K562 (cell line): ENCODE data around the gene IL1RAPL2. TPM values are rescaled to one million over a fixed set of nuclear protein-coding genes. Genes with fewer than 3 reads are reported as not detected.

Experiments
- ATAC-seq: fragments of 200-7000 bp; cut with Tn5 transposase; 3 replicates; pipeline ENCODE4 v1.9.1; 2020; ENCODE audit warnings: moderate library complexity
- BruUV-seq: library from RNA; stranded (reverse); fragments of 400-500 nt; replicated peaks from 2 replicates; lab custom pipeline; 2021; lab: Mats Ljungman, UMichigan
- CTCF ChIA-PET: fragments of 300-600 bp; formaldehyde crosslinking; extraction: SDS; loops from one replicate; lab custom pipeline; 2021; ENCODE audit warnings: low intra/inter-chr PET ratio; lab: Yijun Ruan, JAX
- POLR2A ChIA-PET: fragments of 300-600, 350-650 bp; sonication (Branson Sonifier 250); formaldehyde crosslinking; extraction: SDS; loops from one replicate; lab custom pipeline; 2021; ENCODE audit warnings: antibody characterized with exemption, inconsistent platforms; lab: Yijun Ruan, JAX
- DNase-seq, 4 experiments: peaks; one replicate each; pipeline versions ENCODE4 v3.0.0 to v3.0.0-alpha.2; 2011 to 2018; ENCODE audit warnings: low spot score in 3 of 4, mixed read lengths in 3 of 4; ENCODE audit errors: extremely low read depth in 1 of 4
- FAIRE-seq: peaks from 2 replicates; lab custom pipeline; 2011; peaks lifted over from hg19 to GRCh38; lab: Jason Lieb, UNC
- H2AFZ ChIP-seq: 2 replicates; pipeline ENCODE4 v1.6.0; 2011; ENCODE audit warnings: low read depth, low read length, control low read depth, inconsistent platforms
- H3K27ac ChIP-seq: fragments of 200-600 bp; 3 replicates; pipeline ENCODE4 v1.8.0; 2011; ENCODE audit warnings: low read depth, mild to moderate bottlenecking, control low read depth, inconsistent platforms, low read length, moderate library complexity, mixed read lengths; ENCODE audit errors: extremely low read depth
- H3K27me3 ChIP-seq, 2 experiments: fragments of 300-600 bp in 1 of 2; 2 replicates in 1 of 2; 3 replicates in 1 of 2; pipeline versions ENCODE4 v1.6.0 to v1.8.0; 2011; ENCODE audit warnings: inconsistent platforms in 2 of 2, low read length in 2 of 2, mild to moderate bottlenecking in 1 of 2, mixed read lengths in 1 of 2, moderate library complexity in 1 of 2; ENCODE audit not compliant: control insufficient read depth in 2 of 2, insufficient read depth in 2 of 2
- H3K36me3 ChIP-seq: fragments of 300-600 bp; 3 replicates; pipeline ENCODE4 v1.8.0; 2011; ENCODE audit warnings: mild to moderate bottlenecking, low read length, inconsistent platforms; ENCODE audit not compliant: control insufficient read depth, insufficient read depth
- H3K4me1 ChIP-seq, 2 experiments: fragments of 200-600 bp in 1 of 2; replicated peaks in 1 of 2; 2 replicates in 1 of 2; 3 replicates in 1 of 2; pipeline versions ENCODE4 v1.5.1 to v1.8.0; 2011; ENCODE audit warnings: inconsistent platforms in 2 of 2, low read length in 2 of 2, mild to moderate bottlenecking in 1 of 2, mixed read lengths in 1 of 2, moderate library complexity in 1 of 2; ENCODE audit not compliant: control insufficient read depth in 2 of 2, insufficient read depth in 2 of 2
- H3K4me2 ChIP-seq: 2 replicates; pipeline ENCODE4 v1.6.1; 2011; ENCODE audit warnings: low read length, control low read depth, inconsistent platforms, mixed read lengths; ENCODE audit not compliant: insufficient read depth
- H3K4me3 ChIP-seq: fragments of 200-600 bp; sonication (generic), shearing (Covaris generic); 2 replicates; pipeline ENCODE4 v1.5.1; 2016; ENCODE audit warnings: control low read depth, inconsistent platforms
- H3K79me2 ChIP-seq: fragments of 200-600 bp; 3 replicates; pipeline ENCODE4 v1.8.0; 2011; ENCODE audit warnings: low read length, inconsistent platforms; ENCODE audit not compliant: control insufficient read depth, insufficient read depth
- H3K9ac ChIP-seq, 2 experiments: 2 replicates each; pipeline versions ENCODE4 v1.6.0 to v1.6.1; 2011; ENCODE audit warnings: low read depth in 2 of 2, low read length in 2 of 2, control low read depth in 1 of 2, inconsistent platforms in 1 of 2, mild to moderate bottlenecking in 1 of 2, mixed read lengths in 1 of 2; ENCODE audit not compliant: insufficient read depth in 1 of 2
- H3K9me1 ChIP-seq: one replicate; pipeline ENCODE4 v1.6.0; 2011; ENCODE audit warnings: inconsistent platforms, mild to moderate bottlenecking, low read length, moderate library complexity; ENCODE audit not compliant: control insufficient read depth, insufficient read depth
- H3K9me3 ChIP-seq: replicated peaks from 2 replicates; pipeline ENCODE4 v1.5.1; 2011; ENCODE audit warnings: low read depth, low read length, inconsistent platforms; ENCODE audit not compliant: control insufficient read depth, insufficient read depth
- H4K20me1 ChIP-seq: replicated peaks from 2 replicates; pipeline ENCODE4 v1.6.1; 2011; ENCODE audit warnings: low read length, inconsistent platforms, mixed read lengths; ENCODE audit not compliant: control insufficient read depth, insufficient read depth
- AFF1 ChIP-seq, 2 experiments: fragments of 450-650 bp; IDR thresholded peaks; 2 replicates each; pipeline ENCODE4 v1.6.1; 2018; ENCODE audit warnings: mild to moderate bottlenecking in 2 of 2, low read depth in 1 of 2; ENCODE audit not compliant: partially characterized antibody in 2 of 2
- ELF4 ChIP-seq: fragments of 450-650 bp; formaldehyde crosslinking; IDR thresholded peaks from 2 replicates; pipeline ENCODE4 v1.4.0; 2022; ENCODE audit warnings: missing genetic modification characterization
- LEF1 ChIP-seq: fragments of 450-650 bp; IDR thresholded peaks from 2 replicates; pipeline ENCODE4 v1.6.1; 2016; ENCODE audit warnings: mild to moderate bottlenecking
- MAZ ChIP-seq, 2 experiments: fragments of 450-650 bp in 1 of 2; sonication (generic) in 1 of 2; formaldehyde crosslinking; IDR thresholded peaks in 1 of 2; conservative IDR thresholded peaks in 1 of 2; 2 replicates each; pipeline versions ENCODE4 v1.4.0 to v1.5.0; 2020; ENCODE audit warnings: mild to moderate bottlenecking in 1 of 2, missing genetic modification reagents in 1 of 2
- NFIC ChIP-seq: fragments of 450-650 bp; IDR thresholded peaks from 2 replicates; pipeline ENCODE4 v1.6.1; 2017; ENCODE audit warnings: mild to moderate bottlenecking, inconsistent platforms
- PRPF4 ChIP-seq: fragments of 200-400 bp; formaldehyde crosslinking; IDR thresholded peaks from one replicate; pipeline ENCODE4 v1.6.1; 2017; ENCODE audit warnings: low read length, low read depth, mild to moderate bottlenecking; ENCODE audit not compliant: insufficient read depth, poor library complexity, severe bottlenecking
- SNRNP70 ChIP-seq: fragments of 200-400 bp; formaldehyde crosslinking; optimal IDR thresholded peaks from 2 replicates; pipeline ENCODE3; 2017; ENCODE audit warnings: low read depth, low read length
- ZBTB12 ChIP-seq: fragments of 250-450 bp; sonication (Bioruptor Pico); IDR thresholded peaks from 2 replicates; pipeline ENCODE4 v1.4.0; 2020
- ZNF175 ChIP-seq: fragments of 200-800 bp; sonication (Bioruptor generic); IDR thresholded peaks from 2 replicates; pipeline ENCODE4 v1.6.1; 2016; ENCODE audit warnings: low read depth, mild to moderate bottlenecking, missing genetic modification characterization, missing compliant biosample characterization
- ZNF217 ChIP-seq: sonication (generic); formaldehyde crosslinking; IDR thresholded peaks from 2 replicates; pipeline ENCODE4 v1.8.0; 2022; ENCODE audit warnings: mild to moderate bottlenecking, missing genetic modification reagents
- ZNF23 ChIP-seq: fragments of 250-450 bp; sonication (Bioruptor Pico); IDR thresholded peaks from 2 replicates; pipeline ENCODE4 v1.4.0; 2020; ENCODE audit warnings: mild to moderate bottlenecking
- ZNF696 ChIP-seq: fragments of 250-450 bp; sonication (Bioruptor Pico); conservative IDR thresholded peaks from 2 replicates; pipeline ENCODE4 v1.4.0; 2020; ENCODE audit warnings: mild to moderate bottlenecking, moderate library complexity
- WGBS: fragments of 100-300 bp; shearing (Covaris generic); methylation state at CpG from one replicate; pipeline ENCODE4 v1.1.6; 2016; ENCODE audit warnings: low coverage, mixed read lengths; ENCODE audit not compliant: insufficient coverage; ENCODE audit errors: missing lambda C conversion rate; 5-methylcytosine and 5-hydroxymethylcytosine counted together
- in situ Hi-C: fragments of 300-500 bp; cut with MboI; formaldehyde crosslinking; loops from 4 replicates; pipeline ENCODE4 v1.15.0; 2018; ENCODE audit warnings: inconsistent platforms, mixed read lengths
- intact Hi-C: fragments of 100-400 bp; cut with micrococcal nuclease; formaldehyde crosslinking; loops from 2 replicates; pipeline ENCODE4 v1.14.2; 2022
- polyA plus RNA-seq, 8 experiments: library from polyadenylated mRNA; depleted of rRNA in 4 of 8; stranded (reverse) in 5 of 8; unstranded in 3 of 8; fragments of >200 nt; fragmentation: Nextera tagmentation in 2 of 8; fragmentation: Illumina TruSeq in 1 of 8; extraction: Ambion mirVana in 2 of 8; extraction: Trizol in 1 of 8; gene quantifications; 2 replicates each; pipeline versions ENCODE4 v1.2.1 to v1.2.3, GENCODE V29; 2011 to 2014; ENCODE audit warnings: inconsistent platforms in 1 of 8, missing spikeins in 1 of 8
- total RNA-seq, 7 experiments: library from RNA; depleted of rRNA in 6 of 7; stranded (reverse); fragments of >200 nt in 6 of 7; fragmentation: Illumina TruSeq in 2 of 7; extraction: Trizol in 2 of 7; gene quantifications; 2 replicates each; pipeline versions ENCODE4 v1.2.1 to v1.2.3, GENCODE V29; 2011 to 2021; ENCODE audit warnings: low replicate concordance in 1 of 7

The IL1RAPL2 gene
- total and polyA plus RNA-seq, 9 of the 15 experiments (the other 6 are each of a cell fraction or from before 2014, with no cell fraction given) = not detected

- TF ChIP-seq ZNF23 (CRISPR knock-in tag) (no peak), PRPF4 (no peak), NFIC (no peak), LEF1 (no peak), SNRNP70 (no peak), ZNF217 (CRISPR knock-in tag) (no peak), ZNF175 (CRISPR knock-in tag) (no peak)
Observed at GRCh38 chrX:104854790-104855340, 288.9 kb downstream of the IL1RAPL2 start (continued).

GRCh38 chrX:104863466-104863865 is 297.5 kb downstream of the IL1RAPL2 start:
- no peaks in the 10 kb centered on the region for H3K27me3 ChIP-seq
- intact Hi-C loops = no loop called here
- in situ Hi-C loops = no loop called here
- no peak overlapping the region for H2AFZ ChIP-seq
- TF ChIP-seq ZNF696 (no peak), AFF1 (IDR thresholded peaks at IDR 0.05; ENCODE audit: low read depth in 1 of 2, partially characterized antibody in 2 of 2) (no peak), ZBTB12 (no peak), ELF4 (CRISPR knock-in tag) (no peak), MAZ (CRISPR knock-in tag; conservative IDR thresholded peaks at IDR 0.05 in 1 of 2, IDR thresholded peaks at IDR 0.05 in 1 of 2) (no peak)
- BruUV-seq = no TSS peak
- ATAC-seq (no peak), DNase-seq (no peak), FAIRE-seq (no peak)
- no peak overlapping the region for H3K27ac ChIP-seq
- H4K20me1 ChIP-seq = no peaks in the 10 kb centered on the region
- 0% methylated on average over 2 of the region's 2 CpGs for WGBS
- H3K9ac ChIP-seq = no peak overlapping the region
- CTCF ChIA-PET = no interaction called here
- H3K4me2 ChIP-seq = no peak overlapping the region
- H3K36me3 ChIP-seq = no peaks in the 10 kb centered on the region
- no peaks in the 10 kb centered on the region for H3K79me2 ChIP-seq
- no peak overlapping the region for H3K4me3 ChIP-seq
- no peaks in the 10 kb centered on the region for H3K4me1 ChIP-seq
- POLR2A ChIA-PET = no interaction called here
- no peaks in the 10 kb centered on the region for H3K9me3 ChIP-seq
- H3K9me1 ChIP-seq = no peaks in the 10 kb centered on the region
